Activated CD4-positive, CD25-positive, alpha-beta regulatory T cell treated with anti-CD3 and anti-CD28 coated beads, Interleukin-2, amount 50 U/mL, for 24 hours (primary cell): ENCODE data around the gene MARCHF3.

ENCODE experiments used
- ATAC-seq, 2 donors: fragments of 150-1000 bp; cut with Tn5 transposase; one replicate each; pipeline ENCODE4 v1.10.0; 2021; ENCODE audit warnings: mild to moderate bottlenecking in 1 of 2, moderate library complexity in 1 of 2

The MARCHF3 gene

DNA sequence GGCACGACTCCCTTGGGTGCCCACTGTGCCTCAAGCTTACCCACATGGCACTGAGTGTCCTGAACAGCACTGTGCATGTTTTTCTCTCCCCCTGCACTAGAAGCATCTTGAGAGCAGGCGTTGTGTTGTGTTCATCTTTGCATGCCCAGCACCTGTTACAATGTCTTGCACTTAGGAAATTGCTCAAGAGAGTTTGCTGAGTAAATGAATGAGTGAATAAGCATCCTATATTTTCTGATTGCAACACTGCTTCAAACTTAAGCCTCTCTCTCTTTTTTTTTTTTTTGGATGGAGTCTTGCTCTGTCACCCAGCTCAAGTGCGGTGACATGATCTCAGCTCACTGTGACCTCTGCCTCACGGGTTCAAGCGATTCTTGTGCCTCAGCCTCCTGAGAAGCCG is 158.9 kb downstream of the MARCHF3 start:
- ATAC-seq, result no peak

DNA sequence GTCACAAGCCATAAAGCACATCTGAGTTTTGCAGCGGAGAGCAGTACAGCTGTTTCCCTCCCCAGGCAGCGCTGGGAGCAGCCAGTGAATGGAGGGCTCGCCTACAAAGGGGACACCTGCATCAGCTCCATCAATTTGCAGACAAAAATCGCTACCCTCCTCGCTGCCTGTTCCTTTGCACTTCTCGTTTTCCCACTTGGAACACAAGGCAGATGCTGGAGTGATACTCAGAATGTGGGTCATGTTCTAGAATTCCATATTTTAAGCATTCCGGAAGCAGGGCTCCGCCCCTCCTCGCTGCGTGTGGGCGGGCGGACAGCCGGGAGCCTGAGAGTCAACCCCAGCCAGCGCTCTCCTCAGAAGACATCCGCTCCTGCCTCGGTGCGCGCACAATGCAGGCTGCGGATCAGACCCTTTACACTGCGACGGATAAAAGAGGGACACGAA is 161.3 kb downstream of the MARCHF3 start:
- no peak for ATAC-seq

DNA sequence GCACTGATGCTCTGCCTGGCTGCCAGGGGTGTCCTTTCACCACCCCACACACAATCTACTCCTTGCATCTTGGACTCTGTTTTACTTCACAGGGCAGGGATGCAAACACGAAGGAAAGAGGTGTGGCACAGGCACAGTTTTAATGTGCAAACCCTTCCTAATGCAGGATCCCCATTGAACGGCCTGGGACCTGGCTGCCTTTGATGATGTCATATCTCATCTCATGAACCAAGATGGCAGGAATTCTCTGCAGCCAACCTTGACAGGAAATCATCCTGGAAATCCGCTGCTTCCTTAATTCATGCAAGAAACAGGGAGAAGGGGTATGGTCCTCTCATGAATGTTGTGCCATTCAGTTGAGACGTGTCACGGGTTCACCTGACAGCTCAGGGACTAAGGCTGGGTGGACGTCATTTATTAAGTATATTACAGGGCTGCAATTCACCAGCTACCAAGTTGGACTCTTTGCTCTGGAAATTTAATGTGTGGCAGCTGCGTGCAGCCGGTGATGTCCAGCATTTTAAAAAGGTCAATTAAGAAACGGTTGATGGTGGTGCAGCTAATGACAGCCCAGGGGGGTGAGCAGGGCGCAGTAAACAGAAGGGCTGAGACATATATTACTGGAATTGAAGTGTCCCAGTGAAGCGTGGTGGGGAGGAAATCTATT is 161.9 kb downstream of the MARCHF3 start:
- no peak for ATAC-seq

DNA sequence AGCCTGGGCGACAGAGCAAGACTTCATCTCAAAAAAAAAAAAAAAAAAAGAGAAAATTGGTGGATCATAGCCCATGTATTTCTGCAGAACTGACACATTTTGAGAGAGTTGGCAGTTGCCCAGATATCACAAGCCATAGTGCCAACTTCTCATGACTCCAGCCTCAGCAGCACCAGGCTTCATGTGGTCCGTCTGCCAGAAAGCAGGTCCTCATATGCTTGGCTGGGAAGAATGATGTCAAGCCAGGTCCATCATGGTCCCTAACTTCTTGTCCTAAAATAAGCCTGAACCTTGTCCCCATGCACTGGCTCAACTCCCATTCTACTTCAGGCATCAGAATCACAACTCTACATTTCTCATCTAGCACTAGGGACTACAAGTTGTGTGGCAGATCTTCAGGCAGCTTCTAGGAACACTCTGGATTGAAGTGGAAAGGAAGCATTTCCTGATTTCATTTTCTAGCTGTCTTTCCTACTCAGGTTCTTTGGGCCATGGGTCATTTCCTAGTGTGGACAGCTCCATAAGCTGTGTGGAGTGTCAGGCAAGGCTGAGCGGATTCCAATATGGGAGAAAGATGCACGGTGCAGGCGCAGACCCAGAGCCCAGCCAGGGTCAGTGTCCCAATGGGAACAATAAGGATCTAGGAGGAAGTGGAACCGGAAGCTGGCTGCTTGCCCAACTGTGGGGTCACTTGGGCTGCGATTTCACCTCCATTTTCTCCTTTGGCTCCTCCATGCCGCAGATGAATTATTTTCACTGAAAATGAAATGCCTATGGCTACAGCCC is 163.3 kb downstream of the MARCHF3 start:
- ATAC-seq, result no peak

DNA sequence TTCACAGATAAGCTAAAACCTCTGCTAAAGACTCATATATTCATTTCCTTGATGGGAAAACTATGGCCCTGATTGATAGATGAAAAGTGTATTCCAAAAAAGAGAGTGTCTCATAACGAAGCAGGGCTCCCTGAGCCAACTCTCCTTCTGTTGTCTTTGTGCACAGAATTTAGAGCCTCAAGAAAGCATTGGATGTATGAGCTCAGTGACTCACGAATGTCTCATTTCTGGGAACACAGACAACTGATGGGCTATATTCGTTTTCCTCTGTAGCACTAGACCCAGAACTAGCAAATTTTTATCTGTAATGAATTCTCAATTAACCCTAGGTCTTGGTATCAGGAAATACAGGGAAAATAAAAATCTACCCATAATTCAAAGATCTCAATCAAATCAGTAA is 165.1 kb downstream of the MARCHF3 start:
- no peak for ATAC-seq

DNA sequence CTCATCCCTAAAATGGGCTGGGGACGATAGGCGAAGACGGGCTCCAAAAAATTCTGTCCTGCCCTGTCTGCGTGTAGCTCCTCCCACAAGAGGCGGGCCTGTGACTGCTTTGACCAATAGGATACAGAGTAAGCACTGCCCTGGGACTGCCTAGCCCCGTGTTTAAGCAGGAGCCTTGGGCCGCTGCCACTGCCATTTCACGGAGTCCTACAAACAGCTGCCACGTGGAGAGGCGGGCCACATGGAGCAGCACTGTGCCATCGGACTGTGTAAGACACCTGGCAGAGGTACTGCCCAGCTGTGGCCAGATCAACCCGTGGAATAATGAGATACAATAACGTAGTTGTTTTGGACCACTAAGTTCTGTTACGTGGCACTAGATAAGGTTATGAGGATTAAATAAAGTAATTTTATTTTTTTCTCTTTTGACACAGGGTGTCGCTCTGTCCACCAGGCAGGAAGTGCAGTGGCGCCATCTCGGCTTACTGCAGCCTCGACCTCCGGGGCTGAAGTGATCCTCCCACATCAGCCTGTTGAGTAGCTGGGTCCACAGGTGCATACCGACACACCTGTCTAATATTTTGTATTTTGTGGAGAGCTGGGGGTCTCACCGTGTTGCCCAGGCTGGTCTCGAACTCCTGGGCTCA is 166.2 kb downstream of the MARCHF3 start:
- ATAC-seq, result no peak

DNA sequence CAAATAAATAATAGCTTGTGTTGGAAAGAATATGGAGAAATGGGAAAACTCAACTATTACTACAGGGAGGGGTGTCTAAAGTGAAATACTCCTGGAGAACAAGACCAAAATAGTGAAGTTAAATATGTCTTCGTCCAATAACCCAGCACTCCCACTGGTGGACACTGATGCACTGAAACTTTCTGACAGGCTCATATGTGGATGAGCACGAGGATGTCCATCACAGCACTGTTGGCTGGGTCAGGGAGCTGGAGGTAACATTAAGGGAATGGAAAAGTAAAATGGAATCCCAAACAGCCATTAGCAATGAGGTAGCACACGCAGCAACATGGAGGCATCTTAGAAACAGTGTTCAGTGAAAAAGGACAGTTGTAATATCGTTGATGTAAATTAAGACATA is 167.0 kb downstream of the MARCHF3 start:
- ATAC-seq, result no peak

DNA sequence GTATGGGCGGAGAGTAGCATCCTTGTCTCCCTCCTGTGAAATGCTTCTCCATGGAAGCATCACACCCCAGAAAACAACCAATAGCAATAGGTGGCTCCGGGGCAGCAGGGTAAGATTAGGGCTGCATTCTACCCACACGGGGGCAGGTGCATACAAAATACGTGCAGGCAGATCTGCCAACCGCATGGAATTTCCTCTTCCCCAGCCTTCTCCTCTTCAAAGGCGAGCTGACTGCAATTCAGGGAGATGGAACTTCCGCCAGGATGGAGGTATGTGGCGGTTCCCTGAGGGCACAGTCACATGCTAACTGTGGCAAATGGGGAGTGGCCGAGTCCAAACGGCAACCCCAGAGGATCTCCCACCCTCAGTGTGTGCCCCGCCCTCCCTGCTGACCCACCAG is 171.9 kb downstream of the MARCHF3 start:
- ATAC-seq, result no peak

DNA sequence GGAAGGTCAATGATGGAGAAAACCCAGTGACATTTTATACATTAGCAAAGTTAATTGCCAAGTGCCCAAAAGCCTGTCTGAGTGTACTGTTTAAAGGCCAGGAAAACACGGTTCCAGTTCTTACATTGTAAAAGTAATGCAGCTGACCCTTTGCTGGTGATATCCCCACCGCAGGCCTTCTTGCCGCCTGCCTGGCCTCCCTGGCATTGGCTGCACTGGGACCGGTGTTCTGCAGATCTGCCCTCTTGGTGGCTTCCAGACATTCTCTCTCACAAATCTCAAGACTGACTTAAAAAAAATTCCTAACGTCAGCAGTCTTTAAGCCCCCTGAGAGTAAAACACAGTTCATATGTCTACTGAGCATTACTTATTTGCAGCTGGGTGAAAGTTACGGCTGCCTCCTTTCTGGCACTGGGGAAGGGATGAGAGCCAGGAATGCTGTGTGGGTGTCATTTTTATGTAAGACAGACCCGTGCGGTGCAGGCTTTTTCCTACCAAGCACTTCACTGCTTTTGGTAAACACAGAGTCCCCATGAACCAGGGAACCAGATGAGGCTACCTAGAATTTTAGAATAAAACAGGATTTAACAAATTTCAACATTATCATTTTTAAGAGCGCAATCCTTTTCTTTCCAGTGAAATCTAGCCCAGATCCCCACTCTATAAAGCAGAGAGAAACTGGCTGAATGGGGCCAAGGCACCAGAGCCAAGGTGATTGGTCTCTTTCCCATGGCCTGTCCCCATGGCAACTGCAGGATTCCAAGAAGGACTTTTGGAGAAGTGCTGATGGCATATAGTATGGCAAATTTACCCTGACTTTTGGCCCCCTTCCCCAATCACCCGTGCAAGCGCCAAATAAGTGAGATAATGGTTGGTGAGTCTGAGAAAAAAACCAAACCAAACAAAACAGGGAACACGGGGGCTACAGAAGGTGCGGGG is 172.6 kb downstream of the MARCHF3 start:
- ATAC-seq, result no peak

DNA sequence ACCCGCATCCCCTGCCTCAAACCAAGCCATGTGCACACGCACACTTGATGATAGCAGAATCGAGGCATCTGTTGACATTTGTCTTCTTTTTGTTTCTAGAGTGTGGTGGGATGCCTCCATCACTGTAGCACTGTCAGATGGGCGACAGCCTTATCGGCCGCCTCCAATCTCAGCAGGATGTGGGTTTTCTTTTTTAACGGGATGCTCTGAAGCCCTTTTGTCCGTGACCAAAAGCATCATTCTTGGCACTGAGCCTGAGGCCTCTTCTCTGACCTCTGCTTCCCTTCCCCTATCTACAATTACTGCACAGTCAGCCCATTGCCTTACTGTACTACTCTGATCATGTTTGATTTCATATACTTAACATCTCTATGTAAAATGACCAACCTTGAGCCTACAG is 175.1 kb downstream of the MARCHF3 start:
- no peak for ATAC-seq

DNA sequence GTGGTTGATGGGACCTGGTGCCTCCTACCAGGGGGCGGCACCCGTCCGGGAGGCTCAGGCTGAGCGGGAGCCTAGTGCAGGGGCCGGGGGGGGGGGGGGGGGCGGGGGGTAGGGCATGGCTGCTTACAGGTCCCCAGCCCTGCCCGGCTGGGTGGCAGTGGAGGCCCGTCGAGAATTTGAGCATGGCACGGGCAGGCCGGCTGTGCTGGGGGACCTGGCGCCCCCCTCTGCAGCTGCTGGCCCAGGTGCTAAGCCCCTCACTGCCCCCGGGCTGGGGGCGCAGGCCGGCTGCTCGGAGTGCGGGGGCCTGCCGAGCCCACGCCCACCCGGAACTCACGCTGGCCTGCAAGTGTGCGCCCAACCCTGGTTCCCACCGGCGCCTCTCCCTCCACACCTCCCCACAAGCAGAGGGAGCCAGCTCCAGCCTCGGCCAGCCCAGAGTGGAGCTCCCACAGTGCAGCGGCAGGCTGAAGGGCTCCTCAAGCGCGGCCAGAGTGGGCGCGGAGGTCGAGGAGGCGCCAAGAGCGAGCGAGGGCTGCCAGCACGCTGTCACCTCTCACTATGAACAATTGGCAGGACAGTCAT is 175.7 kb downstream of the MARCHF3 start:
- ATAC-seq, result no peak

DNA sequence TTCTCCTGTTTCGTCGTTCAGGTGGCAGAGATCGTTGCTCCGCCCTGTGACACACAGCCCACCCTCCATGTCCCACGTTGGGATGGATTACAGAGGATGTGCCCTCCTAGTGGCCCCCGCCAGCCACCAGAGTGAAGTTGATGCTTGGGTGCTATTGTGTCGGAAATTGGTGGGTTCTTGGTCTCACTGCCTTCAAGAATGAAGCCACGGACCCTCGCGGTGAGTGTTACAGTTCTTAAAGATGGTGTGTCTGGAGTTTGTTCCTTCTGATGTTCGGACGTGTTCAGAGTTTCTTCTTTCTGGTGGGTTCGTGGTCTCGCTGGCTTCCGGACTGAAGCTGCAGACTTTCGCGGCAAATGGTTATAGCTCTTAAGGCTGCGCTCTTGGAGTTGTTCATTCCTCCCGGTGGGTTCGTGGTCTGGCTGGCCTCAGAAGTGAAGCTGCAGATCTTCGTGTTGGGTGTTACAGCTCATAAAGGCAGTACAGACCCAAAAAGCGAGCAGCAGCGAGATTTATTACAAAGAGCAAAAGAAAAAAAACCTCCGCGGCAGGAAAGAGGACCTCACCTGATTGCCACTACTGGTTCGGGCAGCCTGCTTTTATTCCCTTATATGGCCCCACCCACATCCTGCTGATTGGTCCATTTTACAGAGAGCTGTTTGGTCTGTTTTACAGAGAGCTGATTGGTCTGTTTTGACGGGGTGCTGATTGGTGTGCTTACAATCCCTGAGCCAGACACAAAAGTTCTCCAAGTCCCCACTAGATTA is 176.6 kb downstream of the MARCHF3 start:
- peak; percentile 28 to 49 for ATAC-seq

DNA sequence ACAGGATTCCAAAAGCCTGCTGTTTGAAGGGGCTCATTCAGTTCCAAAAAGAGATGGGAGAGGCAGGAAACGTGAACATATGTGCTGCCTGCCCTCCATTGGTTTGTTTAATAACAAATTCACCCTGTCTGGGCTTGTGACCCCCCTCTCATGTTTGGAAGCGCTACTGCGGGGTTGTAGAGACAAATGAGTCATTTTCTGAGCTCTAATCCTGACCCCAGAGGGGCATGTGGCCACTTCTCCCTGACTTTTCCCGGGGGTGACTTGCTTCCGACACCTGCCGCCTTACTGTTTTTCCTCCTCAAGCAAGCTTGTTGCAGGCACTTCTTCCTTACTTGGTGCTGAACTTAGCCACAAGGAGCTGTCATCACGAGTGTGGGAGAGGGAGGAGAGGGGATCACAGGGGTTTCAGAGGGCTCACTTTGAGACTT is 177.5 kb downstream of the MARCHF3 start:
- ATAC-seq, result no peak

DNA sequence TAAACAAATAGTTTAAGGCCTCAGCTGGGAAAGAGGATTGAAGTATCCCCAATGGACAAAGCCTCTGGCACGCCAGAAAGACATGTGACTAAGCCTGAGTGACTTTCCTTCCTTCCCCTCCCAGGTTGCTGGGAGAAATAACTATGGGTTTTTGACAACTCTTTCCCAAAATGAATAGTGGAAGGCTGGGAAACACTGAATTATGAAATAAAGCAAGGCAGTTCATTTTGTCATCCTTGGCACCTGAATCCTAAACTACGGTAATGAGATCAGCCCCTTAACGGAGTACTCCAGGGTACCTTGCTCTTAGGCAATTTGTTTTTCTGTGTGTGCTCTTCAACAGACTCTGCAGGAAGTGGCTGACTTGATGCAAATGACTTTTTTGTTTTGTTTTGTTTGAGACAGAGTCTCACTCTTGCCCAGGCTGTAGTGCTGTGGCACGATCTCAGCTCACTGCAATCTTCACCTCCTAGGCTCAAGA is 178.2 kb downstream of the MARCHF3 start:
- peak; percentile 71 to 80 for ATAC-seq

DNA sequence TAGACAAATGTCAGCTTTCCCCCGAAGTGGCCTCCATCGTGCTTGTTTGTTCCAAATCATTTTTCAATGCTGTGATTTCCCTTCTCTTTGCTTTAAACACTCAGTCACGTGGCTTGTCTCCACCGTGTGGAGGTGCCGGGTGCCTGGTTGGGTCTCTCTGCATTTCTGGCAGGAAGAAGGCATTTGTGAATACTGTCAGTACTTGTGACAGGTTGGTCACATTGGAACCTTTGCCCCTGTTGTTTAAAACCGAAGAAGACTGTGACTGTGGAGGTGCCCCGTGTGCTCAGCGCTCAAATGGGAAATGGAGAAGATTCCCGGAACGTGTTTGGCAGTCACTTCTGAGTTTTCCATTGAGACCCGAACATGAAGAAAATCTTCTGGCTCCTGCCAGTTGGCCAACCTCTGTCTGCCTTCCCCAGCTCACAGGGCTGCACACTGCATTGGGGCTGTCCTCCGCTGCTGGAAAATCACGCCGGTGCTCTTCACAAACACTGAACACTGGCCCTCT is 178.8 kb downstream of the MARCHF3 start:
- ATAC-seq, result no peak

DNA sequence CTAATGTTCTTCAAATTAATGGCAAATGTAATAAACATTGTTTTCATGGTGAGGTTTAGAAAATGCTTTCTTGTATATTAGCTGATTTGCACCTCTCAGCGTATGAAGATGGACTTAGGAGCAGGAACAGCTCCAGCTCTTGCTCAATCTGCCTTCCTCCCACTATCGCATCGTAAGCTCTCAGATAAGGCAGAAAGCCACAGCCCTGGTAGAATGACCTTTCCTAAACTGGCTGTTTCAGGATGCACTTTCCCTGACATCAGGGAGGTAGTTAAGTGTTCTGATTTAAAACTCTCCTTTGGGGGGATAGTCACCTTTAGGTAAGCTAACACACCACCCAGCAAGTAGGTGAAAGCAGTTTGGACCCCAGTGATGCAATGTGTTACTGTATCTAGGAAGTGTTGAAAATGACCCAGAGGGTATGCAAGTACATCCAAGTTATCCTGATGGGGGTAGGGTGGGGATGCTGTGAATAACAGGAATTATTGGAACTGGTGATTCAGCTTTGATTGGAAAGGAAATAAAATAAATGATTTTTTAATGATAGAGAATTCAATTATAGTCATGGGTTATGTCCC is 181.2 kb downstream of the MARCHF3 start:
- ATAC-seq, result no peak

DNA sequence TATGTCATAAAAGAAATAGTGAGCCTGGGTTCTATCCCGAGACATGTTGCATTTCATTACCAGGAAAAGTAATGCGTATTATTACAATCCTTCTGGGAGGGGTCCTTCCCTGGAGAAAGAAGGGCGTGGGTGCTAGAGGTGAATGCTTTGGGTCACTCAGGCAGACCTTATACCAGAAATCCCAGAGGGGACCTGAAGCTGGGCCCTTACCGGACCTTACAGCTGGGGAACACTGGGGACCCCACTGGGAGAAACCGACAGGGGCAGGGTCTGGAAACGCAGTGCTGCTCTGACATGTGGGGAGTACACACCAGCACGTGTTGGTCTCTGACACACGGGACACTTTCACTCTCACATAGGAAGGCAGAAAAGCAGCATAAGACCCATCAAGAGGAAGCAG is 182.1 kb downstream of the MARCHF3 start:
- ATAC-seq, result peak in 1 of 2 donors; percentile 12

DNA sequence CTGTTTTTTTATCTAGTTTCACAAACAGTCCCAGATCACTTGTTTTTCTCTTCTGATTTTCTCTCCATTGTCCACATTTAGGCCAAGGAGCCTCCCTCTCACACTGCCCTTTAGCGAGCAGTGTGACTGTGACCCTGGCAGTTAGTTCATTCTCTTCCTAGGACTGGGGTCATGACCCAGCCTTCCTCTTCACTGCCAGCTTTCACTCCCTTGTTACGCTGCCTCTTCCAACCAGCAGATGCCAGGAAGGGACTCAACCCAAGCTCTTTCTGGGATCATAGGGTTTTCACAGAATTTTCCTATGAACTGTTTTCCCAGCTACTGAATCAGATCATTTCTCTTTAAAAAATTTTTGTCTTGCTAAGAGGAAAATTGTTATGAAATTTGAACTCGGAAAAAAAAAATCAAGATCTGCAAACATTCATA is 182.5 kb downstream of the MARCHF3 start:
- no peak for ATAC-seq

DNA sequence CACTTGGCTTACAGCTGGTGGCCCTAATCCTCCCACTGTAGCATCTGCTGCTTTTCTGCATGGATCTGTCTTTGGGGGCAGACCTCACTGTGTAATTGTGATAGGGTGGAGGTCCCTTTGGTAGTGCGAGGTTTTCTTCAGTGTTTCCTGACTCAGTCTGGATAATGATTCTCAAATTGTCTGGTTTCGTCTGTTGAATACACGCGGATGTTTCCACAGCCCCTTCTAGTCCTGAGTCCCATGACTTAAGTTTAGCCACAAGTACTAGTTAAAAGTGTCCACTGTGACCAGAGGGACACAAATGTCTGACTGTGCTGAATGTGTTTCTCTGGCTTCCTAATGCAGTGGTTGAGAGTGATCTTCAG is 182.9 kb downstream of the MARCHF3 start:
- no peak for ATAC-seq

DNA sequence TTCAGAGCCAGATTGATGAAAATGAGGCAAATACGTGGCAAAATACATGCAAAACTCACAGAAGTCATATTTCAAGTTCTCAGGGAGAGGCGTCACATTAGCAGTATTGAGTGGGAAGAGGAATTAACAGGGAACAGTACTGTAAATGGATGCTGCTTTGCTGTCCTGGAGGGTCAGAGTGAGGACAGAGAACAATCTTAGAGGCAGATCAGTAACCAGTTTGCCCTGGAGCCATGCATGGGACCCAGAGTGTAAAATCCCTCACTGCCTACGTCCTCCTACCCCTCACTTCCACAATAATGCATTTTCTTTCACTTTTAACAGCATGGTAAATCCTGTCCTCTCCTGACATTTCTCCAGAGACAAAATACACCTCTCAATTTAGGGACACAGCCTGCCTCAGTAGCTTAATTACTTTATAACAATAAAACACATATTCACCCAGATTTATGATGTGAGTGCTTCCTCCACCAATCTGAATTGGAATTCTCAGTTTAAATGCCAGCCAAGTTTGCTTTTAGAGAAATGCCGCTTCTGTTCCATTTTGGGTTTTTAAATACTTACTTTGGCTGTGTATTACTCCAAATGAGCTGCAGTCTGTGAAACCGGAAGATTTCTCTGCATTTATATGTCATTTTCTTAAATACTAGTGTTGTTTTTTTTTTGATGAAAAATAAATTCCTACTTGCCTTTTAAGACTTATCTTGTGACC is 183.5 kb downstream of the MARCHF3 start:
- ATAC-seq, result no peak
